ENCODE results near the gene OSBPL2.

OSBPL2 gene

DNA sequence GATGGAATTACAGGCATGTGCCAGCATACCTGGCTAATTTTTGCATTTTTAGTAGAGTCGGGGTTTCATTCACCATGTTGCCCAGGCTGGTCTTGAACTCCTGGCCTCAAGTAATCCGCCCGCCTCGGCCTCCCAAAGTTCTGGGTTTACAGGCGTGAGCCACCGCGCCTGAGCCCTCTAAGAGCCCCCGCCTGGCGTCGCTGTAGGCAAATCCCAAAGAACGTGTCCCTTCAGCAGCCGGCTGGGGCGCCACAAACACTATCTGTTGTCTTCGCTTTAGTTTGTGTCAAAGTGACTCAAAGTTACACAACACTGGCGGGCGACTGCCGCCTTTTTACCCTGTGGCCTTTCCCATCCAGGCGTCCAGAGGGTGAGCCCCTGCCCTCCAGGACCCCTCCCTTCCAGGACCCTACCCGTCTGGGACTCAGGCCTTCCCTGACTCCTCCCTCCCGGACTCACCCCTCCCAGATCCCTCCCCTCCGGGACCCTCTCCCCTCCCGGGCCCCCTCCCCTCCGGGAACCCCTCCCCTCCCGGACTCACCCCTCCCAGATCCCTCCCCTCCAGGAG lies 63.5 kb downstream of the OSBPL2 start (continued):
- TF ChIP-seq ZNF121 (tag by site-specific recombination; IDR thresholded peaks at IDR 0.05) (peak; percentile 15; the same call in 1 of the 2 replicates), ZNF16 (tag by site-specific recombination; IDR thresholded peaks at IDR 0.05; ENCODE audit: low read depth) (no peak), ZNF146 (tag by site-specific recombination; IDR thresholded peaks at IDR 0.05) (no peak), ZNF175 (tag by site-specific recombination; IDR thresholded peaks at IDR 0.05) (no peak), ZNF426 (tag by site-specific recombination; IDR thresholded peaks at IDR 0.05) (no peak), ZEB2 (tag by site-specific recombination; IDR thresholded peaks at IDR 0.05) (peak; percentile 62), ZNF133 (tag by site-specific recombination; IDR thresholded peaks at IDR 0.05) (no peak), ZNF239 (tag by site-specific recombination; IDR thresholded peaks at IDR 0.05) (no peak), SP3 (tag by site-specific recombination; IDR thresholded peaks at IDR 0.05) (no peak; the same call in 1 of the 2 replicates), ZNF660 (tag by site-specific recombination; IDR thresholded peaks at IDR 0.05) (no peak), SETDB1 (IDR thresholded peaks at IDR 0.05; ENCODE audit: insufficient read length, low read length) (no peak), GLIS2 (tag by site-specific recombination; IDR thresholded peaks at IDR 0.05) (no peak), ZNF184 (tag by site-specific recombination; IDR thresholded peaks at IDR 0.05) (no peak), SP2 (tag by site-specific recombination; IDR thresholded peaks at IDR 0.05) (peak; percentile 53), ZBTB20 (tag by site-specific recombination; IDR thresholded peaks at IDR 0.05) (no peak), OSR2 (tag by site-specific recombination; IDR thresholded peaks at IDR 0.05) (no peak), ZNF521 (tag by site-specific recombination; IDR thresholded peaks at IDR 0.05) (no peak), ZNF433 (tag by site-specific recombination; IDR thresholded peaks at IDR 0.05; ENCODE audit: low read depth) (no peak), ZNF311 (tag by site-specific recombination; IDR thresholded peaks at IDR 0.05; ENCODE audit: borderline replicate concordance) (no peak), ZBTB8A (tag by site-specific recombination; IDR thresholded peaks at IDR 0.05) (peak; percentile 99), ZNF658 (tag by site-specific recombination; IDR thresholded peaks at IDR 0.05) (no peak), ZNF560 (tag by site-specific recombination; IDR thresholded peaks at IDR 0.05; ENCODE audit: borderline replicate concordance) (no peak), ZNF777 (tag by site-specific recombination; IDR thresholded peaks at IDR 0.05; ENCODE audit: borderline replicate concordance) (no peak), ZNF529 (tag by site-specific recombination; IDR thresholded peaks at IDR 0.05; ENCODE audit: insufficient replicate concordance) (no peak)
- TF ChIP-seq, protein P1, sequence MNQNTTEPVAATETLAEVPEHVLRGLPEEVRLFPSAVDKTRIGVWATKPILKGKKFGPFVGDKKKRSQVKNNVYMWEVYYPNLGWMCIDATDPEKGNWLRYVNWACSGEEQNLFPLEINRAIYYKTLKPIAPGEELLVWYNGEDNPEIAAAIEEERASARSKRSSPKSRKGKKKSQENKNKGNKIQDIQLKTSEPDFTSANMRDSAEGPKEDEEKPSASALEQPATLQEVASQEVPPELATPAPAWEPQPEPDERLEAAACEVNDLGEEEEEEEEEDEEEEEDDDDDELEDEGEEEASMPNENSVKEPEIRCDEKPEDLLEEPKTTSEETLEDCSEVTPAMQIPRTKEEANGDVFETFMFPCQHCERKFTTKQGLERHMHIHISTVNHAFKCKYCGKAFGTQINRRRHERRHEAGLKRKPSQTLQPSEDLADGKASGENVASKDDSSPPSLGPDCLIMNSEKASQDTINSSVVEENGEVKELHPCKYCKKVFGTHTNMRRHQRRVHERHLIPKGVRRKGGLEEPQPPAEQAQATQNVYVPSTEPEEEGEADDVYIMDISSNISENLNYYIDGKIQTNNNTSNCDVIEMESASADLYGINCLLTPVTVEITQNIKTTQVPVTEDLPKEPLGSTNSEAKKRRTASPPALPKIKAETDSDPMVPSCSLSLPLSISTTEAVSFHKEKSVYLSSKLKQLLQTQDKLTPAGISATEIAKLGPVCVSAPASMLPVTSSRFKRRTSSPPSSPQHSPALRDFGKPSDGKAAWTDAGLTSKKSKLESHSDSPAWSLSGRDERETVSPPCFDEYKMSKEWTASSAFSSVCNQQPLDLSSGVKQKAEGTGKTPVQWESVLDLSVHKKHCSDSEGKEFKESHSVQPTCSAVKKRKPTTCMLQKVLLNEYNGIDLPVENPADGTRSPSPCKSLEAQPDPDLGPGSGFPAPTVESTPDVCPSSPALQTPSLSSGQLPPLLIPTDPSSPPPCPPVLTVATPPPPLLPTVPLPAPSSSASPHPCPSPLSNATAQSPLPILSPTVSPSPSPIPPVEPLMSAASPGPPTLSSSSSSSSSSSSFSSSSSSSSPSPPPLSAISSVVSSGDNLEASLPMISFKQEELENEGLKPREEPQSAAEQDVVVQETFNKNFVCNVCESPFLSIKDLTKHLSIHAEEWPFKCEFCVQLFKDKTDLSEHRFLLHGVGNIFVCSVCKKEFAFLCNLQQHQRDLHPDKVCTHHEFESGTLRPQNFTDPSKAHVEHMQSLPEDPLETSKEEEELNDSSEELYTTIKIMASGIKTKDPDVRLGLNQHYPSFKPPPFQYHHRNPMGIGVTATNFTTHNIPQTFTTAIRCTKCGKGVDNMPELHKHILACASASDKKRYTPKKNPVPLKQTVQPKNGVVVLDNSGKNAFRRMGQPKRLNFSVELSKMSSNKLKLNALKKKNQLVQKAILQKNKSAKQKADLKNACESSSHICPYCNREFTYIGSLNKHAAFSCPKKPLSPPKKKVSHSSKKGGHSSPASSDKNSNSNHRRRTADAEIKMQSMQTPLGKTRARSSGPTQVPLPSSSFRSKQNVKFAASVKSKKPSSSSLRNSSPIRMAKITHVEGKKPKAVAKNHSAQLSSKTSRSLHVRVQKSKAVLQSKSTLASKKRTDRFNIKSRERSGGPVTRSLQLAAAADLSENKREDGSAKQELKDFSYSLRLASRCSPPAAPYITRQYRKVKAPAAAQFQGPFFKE (tag by site-specific recombination; IDR thresholded peaks at IDR 0.05; ENCODE audit: borderline replicate concordance): no peak
- TF ChIP-seq, protein P2, sequence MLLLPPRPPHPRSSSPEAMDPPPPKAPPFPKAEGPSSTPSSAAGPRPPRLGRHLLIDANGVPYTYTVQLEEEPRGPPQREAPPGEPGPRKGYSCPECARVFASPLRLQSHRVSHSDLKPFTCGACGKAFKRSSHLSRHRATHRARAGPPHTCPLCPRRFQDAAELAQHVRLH (tag by site-specific recombination; IDR thresholded peaks at IDR 0.05): peak; percentile 95

All from HEK293 (cell line).